MM.1S (cell line): ENCODE data around the gene ARHGEF1.

Source experiments
- EZH2phosphoT487 ChIP-seq: fragments of 300-600 bp; sonication (generic); IDR thresholded peaks from 2 replicates; pipeline ENCODE4 v1.6.1; 2018; ENCODE audit warnings: antibody characterized with exemption, low read length
- TF ChIP-seq, protein P1 (sequence below): fragments of 300-600 bp; sonication (generic); IDR thresholded peaks from 2 replicates; pipeline ENCODE4 v1.5.1; 2016; ENCODE audit warnings: antibody characterized with exemption, low read length, mixed read lengths

DNA sequence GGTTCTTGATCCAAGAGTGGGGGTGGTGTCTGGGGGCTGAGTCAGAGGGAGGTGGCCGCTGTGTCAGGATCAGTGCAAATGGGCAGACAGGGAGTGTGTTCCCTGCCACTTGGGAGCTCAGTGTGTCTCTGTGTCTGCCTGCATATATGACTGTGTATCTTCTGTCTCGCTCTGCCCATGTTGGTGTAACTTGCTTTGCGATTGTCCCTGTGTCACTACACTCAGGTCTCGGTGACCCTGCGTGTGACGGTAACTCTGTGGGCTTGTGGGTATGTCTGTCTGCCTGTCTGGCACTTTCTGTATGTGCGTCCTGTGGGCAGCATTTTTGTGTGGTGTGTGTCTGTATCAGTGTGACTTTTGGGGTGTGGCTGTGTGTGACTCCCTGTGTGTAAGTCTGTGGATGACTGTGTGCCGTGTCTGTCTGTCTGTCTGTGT lies 53.4 kb downstream of the ARHGEF1 start:
- TF ChIP-seq EZH2phosphoT487, result no peak
- TF ChIP-seq, protein P1, sequence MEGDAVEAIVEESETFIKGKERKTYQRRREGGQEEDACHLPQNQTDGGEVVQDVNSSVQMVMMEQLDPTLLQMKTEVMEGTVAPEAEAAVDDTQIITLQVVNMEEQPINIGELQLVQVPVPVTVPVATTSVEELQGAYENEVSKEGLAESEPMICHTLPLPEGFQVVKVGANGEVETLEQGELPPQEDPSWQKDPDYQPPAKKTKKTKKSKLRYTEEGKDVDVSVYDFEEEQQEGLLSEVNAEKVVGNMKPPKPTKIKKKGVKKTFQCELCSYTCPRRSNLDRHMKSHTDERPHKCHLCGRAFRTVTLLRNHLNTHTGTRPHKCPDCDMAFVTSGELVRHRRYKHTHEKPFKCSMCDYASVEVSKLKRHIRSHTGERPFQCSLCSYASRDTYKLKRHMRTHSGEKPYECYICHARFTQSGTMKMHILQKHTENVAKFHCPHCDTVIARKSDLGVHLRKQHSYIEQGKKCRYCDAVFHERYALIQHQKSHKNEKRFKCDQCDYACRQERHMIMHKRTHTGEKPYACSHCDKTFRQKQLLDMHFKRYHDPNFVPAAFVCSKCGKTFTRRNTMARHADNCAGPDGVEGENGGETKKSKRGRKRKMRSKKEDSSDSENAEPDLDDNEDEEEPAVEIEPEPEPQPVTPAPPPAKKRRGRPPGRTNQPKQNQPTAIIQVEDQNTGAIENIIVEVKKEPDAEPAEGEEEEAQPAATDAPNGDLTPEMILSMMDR, result no peak
